A549 treated with CORT108297 at 1 μM for 4 hours (cell line): ENCODE results near the gene SLC25A18. TPM values are rescaled to one million over a fixed set of nuclear protein-coding genes. Genes with fewer than 3 reads are reported as not detected.

Source experiments
- total RNA-seq: library from RNA; stranded (reverse); fragments of 200-300 nt; extraction: Qiagen RNA extraction; gene quantifications from 5 replicates; pipeline ENCODE4 v1.2.3, GENCODE V29; 2022

Gene SLC25A18, protein sequence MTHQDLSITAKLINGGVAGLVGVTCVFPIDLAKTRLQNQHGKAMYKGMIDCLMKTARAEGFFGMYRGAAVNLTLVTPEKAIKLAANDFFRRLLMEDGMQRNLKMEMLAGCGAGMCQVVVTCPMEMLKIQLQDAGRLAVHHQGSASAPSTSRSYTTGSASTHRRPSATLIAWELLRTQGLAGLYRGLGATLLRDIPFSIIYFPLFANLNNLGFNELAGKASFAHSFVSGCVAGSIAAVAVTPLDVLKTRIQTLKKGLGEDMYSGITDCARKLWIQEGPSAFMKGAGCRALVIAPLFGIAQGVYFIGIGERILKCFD
- total RNA-seq = 0.08 TPM in 1 of 5 replicates, not detected in the others

DNA sequence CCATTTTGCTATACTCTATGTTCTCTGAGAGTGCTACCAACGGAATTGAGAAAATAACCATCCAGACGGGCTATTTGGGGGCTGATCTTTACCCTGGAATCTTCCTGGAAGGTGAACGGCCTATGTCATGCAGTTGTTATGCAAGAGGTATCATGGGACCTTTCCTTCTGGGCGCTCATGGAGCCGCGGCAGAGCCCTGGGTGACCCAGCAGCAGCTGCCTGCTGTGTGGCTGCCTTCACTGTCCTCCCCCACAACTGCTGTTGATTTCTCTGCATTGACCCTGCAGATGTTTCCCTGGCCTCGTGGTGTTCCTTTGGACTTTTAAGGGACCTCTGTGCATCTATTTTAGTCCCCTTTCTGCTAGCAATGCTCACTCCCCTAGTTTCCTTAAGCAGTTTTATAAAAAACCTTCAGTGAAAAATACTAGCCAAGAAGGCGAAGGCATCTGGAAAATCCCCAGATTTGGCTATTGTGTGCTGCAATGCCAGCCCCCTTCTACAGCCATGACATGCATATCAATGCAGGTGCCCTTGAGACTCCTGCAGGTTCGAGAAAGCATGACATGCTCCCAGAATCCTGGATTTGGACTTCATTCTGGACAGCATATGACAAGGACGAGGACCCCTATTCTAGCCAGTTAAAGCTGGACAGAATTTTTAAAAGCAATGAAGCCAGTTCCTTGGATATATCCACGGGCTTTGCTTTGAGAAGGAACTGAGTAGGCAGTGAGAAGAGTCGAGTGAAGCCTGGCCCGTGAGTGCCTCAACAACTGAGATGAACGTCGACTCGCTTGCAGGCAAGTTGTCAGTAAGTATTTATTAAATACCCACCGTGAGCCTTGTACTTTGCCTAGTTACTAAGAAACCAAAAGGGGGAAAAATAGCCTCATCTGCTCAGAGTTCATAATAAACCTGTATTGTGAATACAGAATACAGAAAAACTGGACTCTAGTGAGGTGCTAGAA, at the start of gene SLC25A18:
Gene SLC25A18, plus strand, starts transcription at position 593 of the 965 bp plus-strand sequence. CDS start 16,447 bp downstream, outside the sequence.

DNA sequence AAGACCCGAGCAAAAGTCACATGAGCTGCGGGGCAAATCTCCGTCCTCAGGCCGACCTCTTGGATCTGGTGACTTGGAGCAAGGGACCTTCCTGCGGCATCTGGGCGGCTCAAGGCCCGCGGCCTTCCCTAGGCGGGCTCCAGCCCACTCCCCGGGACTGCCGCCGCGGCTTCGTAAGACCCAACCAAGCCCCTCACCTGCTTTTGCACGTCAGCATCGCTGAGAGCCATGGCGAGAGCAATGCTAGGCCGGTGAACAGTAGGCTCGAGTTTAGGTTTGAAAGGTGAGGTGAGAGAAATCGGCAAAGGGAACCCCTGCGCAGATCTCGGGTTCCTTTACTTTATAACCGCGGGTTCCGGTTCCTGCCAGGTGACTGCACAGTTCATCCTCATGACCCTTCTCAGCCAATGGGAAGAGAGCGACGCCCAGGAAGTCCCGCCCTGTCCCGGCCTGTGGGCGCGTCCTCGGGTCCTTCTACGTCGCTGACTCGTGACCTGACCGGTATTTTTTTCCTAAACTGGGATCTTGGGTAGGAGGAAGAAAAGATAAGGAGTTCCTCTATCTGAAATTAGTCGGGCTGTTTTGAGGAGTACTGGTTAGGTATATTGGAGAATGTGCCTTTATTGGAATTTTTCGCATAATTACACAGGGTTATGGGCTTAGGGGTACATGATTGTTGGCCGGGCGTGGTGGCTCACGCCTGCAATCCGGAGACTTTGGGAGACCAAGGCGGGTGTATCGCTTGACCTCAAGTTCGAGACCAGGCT, 65.3 kb downstream of the SLC25A18 start, which contains the start of gene ATP6V1E1:
Gene ATP6V1E1, minus strand, starts transcription at position 344 of the 767 bp plus-strand sequence. Its CDS starts 114 bp downstream, at position 230.

DNA sequence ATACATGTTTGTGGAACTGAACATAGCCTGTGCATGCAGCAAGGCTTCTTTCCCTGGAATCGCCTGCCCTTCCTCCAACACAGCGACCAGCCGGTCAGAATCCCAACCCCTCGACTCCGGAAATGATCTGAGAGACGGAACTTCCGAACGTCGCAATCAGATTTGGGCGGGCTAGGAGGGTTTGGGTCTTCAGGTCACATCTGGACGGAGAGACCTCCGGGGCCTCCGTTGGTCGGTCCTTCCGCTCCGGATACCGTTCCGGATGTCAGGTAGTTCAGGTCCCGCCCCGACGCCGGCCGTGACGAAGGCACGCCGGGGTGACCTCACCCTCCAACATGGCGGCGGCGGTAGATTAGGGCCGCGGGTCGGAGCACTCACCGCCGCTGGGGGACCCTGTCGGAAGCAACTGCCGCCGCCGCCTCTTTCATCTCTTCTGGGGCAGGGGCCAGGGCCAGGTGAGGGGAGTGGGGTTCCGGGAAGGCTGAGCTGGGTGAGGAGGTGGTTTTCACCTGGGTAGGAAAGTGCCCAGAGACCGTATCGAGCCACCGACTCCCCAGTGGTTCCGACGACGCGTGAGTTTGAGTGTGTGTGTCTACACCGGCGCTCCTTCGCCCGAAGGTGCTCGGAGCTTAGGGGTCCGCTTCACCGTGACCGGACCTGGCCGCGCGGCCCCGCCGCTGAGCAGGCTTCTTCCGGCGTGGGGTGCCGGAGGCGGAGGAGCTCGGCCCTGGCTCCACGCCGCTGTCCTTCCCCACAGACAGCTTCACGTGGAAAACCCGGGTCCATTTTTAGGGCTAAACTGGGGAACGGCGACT, 75.3 kb downstream of the SLC25A18 start, which contains the start of gene BCL2L13:
Gene BCL2L13, plus strand, starts transcription at position 326 of the 815 bp plus-strand sequence. CDS start 16,955 bp downstream, outside the sequence.

Other genes starting within 250 kb of the SLC25A18 start
- gene CECR2, start 194.0 kb upstream of the SLC25A18 start, total RNA-seq = 0.06 to 0.12 TPM (median 0.09 TPM) in 5 replicates
- gene ATP6V1E1, start 65.3 kb downstream of the SLC25A18 start, total RNA-seq = 115 to 138 TPM (median 122 TPM) in 5 replicates
- 31.3 to 36.8 TPM (median 32.8 TPM) in 5 replicates for gene BCL2L13, start 75.3 kb downstream of the SLC25A18 start, total RNA-seq
- gene BID, start 211.0 kb downstream of the SLC25A18 start, total RNA-seq = 51.6 to 85.0 TPM (median 78.8 TPM) in 5 replicates